EL (cell line): ENCODE data around the gene CHRNB1.
"Not testable (repeated sequence)": the region's sequence is repeated elsewhere in the genome, so short reads cannot be mapped to it uniquely, and the experiment has no call there.

Source experiments
- DNase-seq: peaks from one replicate; pipeline ENCODE4 v3.0.0-alpha.2; 2016

CHRNB1 gene

GRCh38 chr17:7468804-7469389 lies 24.0 kb downstream of the CHRNB1 start:
- no peak for DNase-seq

GRCh38 chr17:7469843-7470242 lies 25.0 kb downstream of the CHRNB1 start:
- not testable (repeated sequence) for DNase-seq

GRCh38 chr17:7470457-7470973 lies 25.7 kb downstream of the CHRNB1 start:
- not testable (repeated sequence) for DNase-seq

GRCh38 chr17:7471729-7472128 lies 26.9 kb downstream of the CHRNB1 start:
- DNase-seq, result no peak

GRCh38 chr17:7474767-7475166 lies 29.9 kb downstream of the CHRNB1 start:
- DNase-seq, result not testable (repeated sequence)

- peak; percentile 26 for DNase-seq
These were observed 31.0 kb downstream of the CHRNB1 start for GRCh38 chr17:7475764-7476422.

GRCh38 chr17:7476494-7476893 lies 31.6 kb downstream of the CHRNB1 start:
- DNase-seq, result peak; percentile 69

GRCh38 chr17:7476951-7477350 lies 32.1 kb downstream of the CHRNB1 start:
- no peak for DNase-seq

- peak; percentile 88 for DNase-seq
These were observed 32.8 kb downstream of the CHRNB1 start for GRCh38 chr17:7477392-7478275.

- DNase-seq, result peak; percentile 50
These were observed 33.7 kb downstream of the CHRNB1 start for GRCh38 chr17:7478276-7479212.

- peak; percentile 49 for DNase-seq
These were observed 34.6 kb downstream of the CHRNB1 start, which contains the start of gene ZBTB4 for GRCh38 chr17:7479213-7480088. TSS of gene ZBTB4 (minus strand) at chr17:7479631. CDS start at chr17:7466801, 12,830 bp downstream.

GRCh38 chr17:7480089-7480384 lies 35.2 kb downstream of the CHRNB1 start:
- DNase-seq, result no peak

- not testable (repeated sequence) for DNase-seq
These were observed 36.4 kb downstream of the CHRNB1 start, which contains the start of gene SLC35G6 for GRCh38 chr17:7481275-7481674. TSS of gene SLC35G6 (plus strand) at chr17:7481446. CDS start at chr17:7481517, 71 bp downstream.

- DNase-seq, result not testable (repeated sequence)
These were observed 37.2 kb downstream of the CHRNB1 start for GRCh38 chr17:7481842-7482741.

- not testable (repeated sequence) for DNase-seq
These were observed 37.9 kb downstream of the CHRNB1 start for GRCh38 chr17:7482742-7483088.

- DNase-seq, result peak; percentile 92
These were observed 38.6 kb downstream of the CHRNB1 start for GRCh38 chr17:7483255-7484066.

GRCh38 chr17:7484067-7484918 lies 39.4 kb downstream of the CHRNB1 start, which contains the start of gene POLR2A:
TSS of gene POLR2A (plus strand) at chr17:7484366.
- peak; percentile 99 for DNase-seq

- no peak for DNase-seq
These were observed 40.1 kb downstream of the CHRNB1 start for GRCh38 chr17:7484919-7485377.
